HAP-1 (cell line): ENCODE data around the gene FAM219A.

Source experiments
- DNase-seq, 2 experiments: peaks; one replicate each; pipeline ENCODE4 v3.0.0-alpha.2; 2016 to 2020; ENCODE audit warnings: low spot score in 2 of 2
- H3K27me3 ChIP-seq: fragments of 250-450 bp; sonication (Bioruptor Pico); 2 replicates; pipeline ENCODE4 v1.5.1; 2020; ENCODE audit warnings: low read depth, mild to moderate bottlenecking, moderate library complexity
- H3K36me3 ChIP-seq: fragments of 250-450 bp; sonication (Bioruptor Pico); replicated peaks from 2 replicates; pipeline ENCODE4 v1.5.1; 2020; ENCODE audit warnings: mild to moderate bottlenecking
- H3K4me1 ChIP-seq: fragments of 250-450 bp; sonication (Bioruptor Pico); 2 replicates; pipeline ENCODE4 v1.5.1; 2020; ENCODE audit warnings: mild to moderate bottlenecking
- H3K4me3 ChIP-seq: fragments of 250-450 bp; sonication (Bioruptor Pico); 2 replicates; pipeline ENCODE4 v1.5.1; 2020; ENCODE audit warnings: mild to moderate bottlenecking, moderate library complexity
- H3K9me3 ChIP-seq: fragments of 250-450 bp; sonication (Bioruptor Pico); 2 replicates; pipeline ENCODE4 v1.5.1; 2020; ENCODE audit warnings: mild to moderate bottlenecking, moderate library complexity
- in situ Hi-C: fragments of 300-500 bp; cut with MboI; formaldehyde crosslinking; loops from 3 replicates; pipeline ENCODE4 v1.14.3; 2020; ENCODE audit warnings: low sequenced_read_pairs, inconsistent platforms, mixed read lengths

The FAM219A gene

DNA sequence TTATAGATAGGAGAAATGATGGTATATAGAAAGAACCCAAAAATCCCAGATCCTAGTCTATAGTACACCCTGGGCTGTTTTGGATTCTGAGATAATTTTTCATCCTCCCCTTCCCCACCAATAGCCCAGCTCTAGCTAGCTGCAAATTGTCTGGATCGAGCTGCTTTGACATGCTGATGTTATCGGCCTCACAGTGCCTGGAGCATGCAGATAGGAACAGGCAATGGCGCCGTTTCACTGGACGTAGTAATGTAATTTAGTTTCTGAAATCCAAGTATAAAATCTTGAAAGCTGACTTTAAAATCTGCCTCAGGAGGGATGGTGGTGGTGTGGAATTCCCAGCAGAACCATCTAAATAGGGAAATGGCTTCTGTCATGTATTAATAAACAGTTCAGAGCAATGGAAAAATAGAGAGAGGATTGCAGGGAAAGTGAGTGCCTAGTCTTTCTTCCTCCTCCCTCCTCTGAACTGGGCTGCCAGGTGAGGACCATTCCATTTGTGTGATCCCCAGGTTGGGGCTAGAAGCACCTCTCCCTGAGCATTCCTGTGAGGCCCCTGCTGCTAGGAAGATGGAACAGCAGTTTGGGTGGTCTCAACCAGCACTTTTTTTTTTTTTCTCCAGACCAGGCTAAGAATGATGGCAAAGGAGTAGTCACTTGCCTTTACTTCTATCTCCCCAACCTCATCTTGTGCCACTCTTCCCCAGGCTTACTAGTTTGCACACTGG, 31.9 kb downstream of the FAM219A start:
- Histone ChIP-seq H3K36me3 (no peaks in the 10 kb centered on the region; the same call in 1 of the 2 replicates), H3K9me3 (no peaks in the 10 kb centered on the region), H3K27me3 (no peaks in the 10 kb centered on the region), H3K4me3 (no peak overlapping the region), H3K4me1 (no peaks in the 10 kb centered on the region)
- DNase-seq: no peak
- in situ Hi-C loops: no loop called here

DNA sequence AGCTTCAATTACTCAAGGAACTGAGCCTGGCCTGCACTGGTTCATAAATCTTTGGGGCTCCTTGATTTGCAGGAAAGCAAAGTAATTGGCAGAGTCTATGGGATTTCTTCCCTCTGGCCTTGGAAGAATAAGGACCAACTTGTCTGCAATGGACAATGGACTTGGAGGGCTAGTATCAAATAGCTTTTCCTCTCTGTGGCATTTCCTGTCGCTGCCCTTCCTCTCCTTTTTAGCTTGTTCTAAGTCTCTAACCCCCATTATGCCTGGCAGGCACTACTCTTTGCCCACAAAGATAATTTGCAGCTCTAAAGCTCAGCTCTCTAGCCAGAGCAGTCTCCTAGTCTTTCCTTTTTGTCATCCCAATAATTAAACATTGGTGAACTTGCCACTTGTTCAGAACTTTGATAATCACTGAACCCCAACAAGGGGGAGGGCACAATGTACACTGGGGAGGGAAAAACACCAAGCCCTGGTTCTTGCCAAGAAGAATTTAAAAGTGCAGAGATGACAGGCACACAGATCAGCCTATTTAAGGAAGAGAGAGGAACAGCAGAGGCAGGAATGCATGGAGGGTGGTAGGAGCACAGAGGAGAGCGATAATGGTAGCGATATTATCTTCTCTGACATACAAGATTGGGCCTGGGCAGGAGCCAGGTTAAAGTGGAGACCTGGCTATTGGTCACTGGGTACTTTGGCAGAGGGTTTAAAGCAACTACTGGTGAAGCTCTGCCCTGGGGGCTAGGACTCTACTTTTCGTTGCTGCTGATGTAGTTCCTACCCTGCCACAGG, 38.5 kb downstream of the FAM219A start:
- no peaks in the 10 kb centered on the region for H3K4me1 ChIP-seq
- H3K4me3 ChIP-seq: no peak overlapping the region
- DNase-seq: no peak
- H3K9me3 ChIP-seq: no peaks in the 10 kb centered on the region
- H3K27me3 ChIP-seq: no peaks in the 10 kb centered on the region
- in situ Hi-C loops: no loop called here
- H3K36me3 ChIP-seq: no peaks in the 10 kb centered on the region

GRCh38 chr9:34417734-34418133, 40.6 kb downstream of the FAM219A start:
- no peaks in the 10 kb centered on the region for H3K9me3 ChIP-seq
- in situ Hi-C loops: no loop called here
- no peak overlapping the region for H3K4me3 ChIP-seq
- H3K4me1 ChIP-seq: no peaks in the 10 kb centered on the region
- no peak for DNase-seq
- no peaks in the 10 kb centered on the region for H3K36me3 ChIP-seq
- no peaks in the 10 kb centered on the region for H3K27me3 ChIP-seq

- no peaks in the 10 kb centered on the region for H3K36me3 ChIP-seq
- no peaks in the 10 kb centered on the region for H3K9me3 ChIP-seq
- in situ Hi-C loops: no loop called here
- H3K4me1 ChIP-seq: no peaks in the 10 kb centered on the region
- no peak overlapping the region for H3K4me3 ChIP-seq
- DNase-seq: peak; percentile 20 to 87
- no peaks in the 10 kb centered on the region for H3K27me3 ChIP-seq
These were observed 45.0 kb downstream of the FAM219A start for GRCh38 chr9:34413231-34413852.

DNA sequence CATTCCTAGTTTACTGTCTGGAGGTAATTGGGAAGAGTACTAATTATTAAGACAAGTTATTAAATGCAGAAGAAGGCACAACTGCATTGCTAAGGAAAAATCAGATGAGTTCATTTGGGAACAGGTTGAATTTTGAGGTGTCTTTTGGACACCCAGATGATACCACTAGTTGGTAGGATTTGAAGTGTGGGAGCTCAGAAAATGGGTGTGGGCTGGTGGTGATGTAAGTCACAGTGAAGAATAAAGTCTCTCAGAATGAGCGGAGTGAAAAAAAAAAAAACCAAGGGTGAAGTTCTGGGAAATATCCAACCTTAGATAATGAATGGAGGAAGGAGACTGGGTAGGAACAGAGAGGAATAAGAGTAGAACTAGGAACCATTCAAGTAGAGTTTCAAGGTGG, 46.0 kb downstream of the FAM219A start:
- in situ Hi-C loops: no loop called here
- Histone ChIP-seq H3K4me1 (no peaks in the 10 kb centered on the region), H3K9me3 (no peaks in the 10 kb centered on the region), H3K36me3 (no peaks in the 10 kb centered on the region), H3K4me3 (no peak overlapping the region), H3K27me3 (no peaks in the 10 kb centered on the region)
- no peak for DNase-seq

- H3K4me3 ChIP-seq: no peak overlapping the region
- H3K27me3 ChIP-seq: no peaks in the 10 kb centered on the region
- H3K9me3 ChIP-seq: no peaks in the 10 kb centered on the region
- in situ Hi-C loops: loop anchor here (5.0 to 10.0 kb wide), 2 partner anchors 86 to 193 kb away; no protein-coding TSS in a partner anchor
- no peaks in the 10 kb centered on the region for H3K4me1 ChIP-seq
- no peaks in the 10 kb centered on the region; the same call in none of the 2 replicates for H3K36me3 ChIP-seq
- no peak for DNase-seq
These were observed 49.2 kb downstream of the FAM219A start for GRCh38 chr9:34409154-34409553.

- in situ Hi-C loops: loop anchor here (5.0 to 10.0 kb wide), 2 partner anchors 87 to 194 kb away; no protein-coding TSS in a partner anchor
These were observed 50.2 kb downstream of the FAM219A start for GRCh38 chr9:34408173-34408572.

GRCh38 chr9:34406219-34406618, 52.2 kb downstream of the FAM219A start:
- Histone ChIP-seq H3K27me3 (no peaks in the 10 kb centered on the region), H3K4me3 (no peak overlapping the region), H3K9me3 (no peaks in the 10 kb centered on the region), H3K4me1 (no peaks in the 10 kb centered on the region), H3K36me3 (peaks cover 17% of the 10 kb centered on the region)
- in situ Hi-C loops: loop anchor here (5.0 to 10.0 kb wide), 2 partner anchors 89 to 196 kb away; no protein-coding TSS in a partner anchor
- no peak for DNase-seq

More at GRCh38 chr9:34408173-34408572, 50.2 kb downstream of the FAM219A start:
- H3K4me3 ChIP-seq: no peak overlapping the region
- H3K9me3 ChIP-seq: no peaks in the 10 kb centered on the region
- no peaks in the 10 kb centered on the region for H3K4me1 ChIP-seq
- DNase-seq: no peak
- H3K27me3 ChIP-seq: no peaks in the 10 kb centered on the region
- peaks cover 5% of the 10 kb centered on the region for H3K36me3 ChIP-seq

DNA sequence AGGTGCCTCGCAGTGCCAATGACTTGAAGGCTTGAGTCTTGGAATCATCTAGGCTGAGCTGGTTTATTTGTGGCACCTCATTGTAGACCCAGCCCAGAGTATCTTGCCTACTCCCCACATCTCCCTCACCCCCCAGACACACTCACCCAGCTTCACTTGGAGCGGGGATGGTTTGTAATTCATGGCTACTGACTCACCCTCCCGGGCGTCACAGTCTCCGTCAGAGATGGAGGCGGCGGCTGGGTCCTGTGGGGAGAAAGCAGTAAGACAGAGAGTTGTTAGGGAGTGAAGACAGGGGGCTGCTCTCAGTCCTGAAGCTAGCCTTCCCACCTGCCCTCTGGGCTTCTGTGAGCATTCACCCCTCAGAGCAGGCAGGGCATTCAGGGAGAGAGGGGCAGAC, 52.7 kb downstream of the FAM219A start:
- H3K4me1 ChIP-seq: no peaks in the 10 kb centered on the region
- H3K4me3 ChIP-seq: no peak overlapping the region
- H3K9me3 ChIP-seq: no peaks in the 10 kb centered on the region
- H3K36me3 ChIP-seq: peaks cover 17% of the 10 kb centered on the region
- DNase-seq: no peak
- in situ Hi-C loops: loop anchor here (5.0 to 10.0 kb wide), 2 partner anchors 89 to 197 kb away; no protein-coding TSS in a partner anchor
- H3K27me3 ChIP-seq: no peaks in the 10 kb centered on the region

- Histone ChIP-seq H3K27me3 (no peaks in the 10 kb centered on the region), H3K9me3 (no peaks in the 10 kb centered on the region), H3K4me3 (no peak overlapping the region), H3K36me3 (peaks cover 25% of the 10 kb centered on the region), H3K4me1 (no peaks in the 10 kb centered on the region)
- DNase-seq: peak; percentile 60 to 86
- in situ Hi-C loops: loop anchor here (10.0 kb wide), 1 partner anchor 91 kb away; no protein-coding TSS in a partner anchor
These were observed 54.6 kb downstream of the FAM219A start for GRCh38 chr9:34403554-34404380.

DNA sequence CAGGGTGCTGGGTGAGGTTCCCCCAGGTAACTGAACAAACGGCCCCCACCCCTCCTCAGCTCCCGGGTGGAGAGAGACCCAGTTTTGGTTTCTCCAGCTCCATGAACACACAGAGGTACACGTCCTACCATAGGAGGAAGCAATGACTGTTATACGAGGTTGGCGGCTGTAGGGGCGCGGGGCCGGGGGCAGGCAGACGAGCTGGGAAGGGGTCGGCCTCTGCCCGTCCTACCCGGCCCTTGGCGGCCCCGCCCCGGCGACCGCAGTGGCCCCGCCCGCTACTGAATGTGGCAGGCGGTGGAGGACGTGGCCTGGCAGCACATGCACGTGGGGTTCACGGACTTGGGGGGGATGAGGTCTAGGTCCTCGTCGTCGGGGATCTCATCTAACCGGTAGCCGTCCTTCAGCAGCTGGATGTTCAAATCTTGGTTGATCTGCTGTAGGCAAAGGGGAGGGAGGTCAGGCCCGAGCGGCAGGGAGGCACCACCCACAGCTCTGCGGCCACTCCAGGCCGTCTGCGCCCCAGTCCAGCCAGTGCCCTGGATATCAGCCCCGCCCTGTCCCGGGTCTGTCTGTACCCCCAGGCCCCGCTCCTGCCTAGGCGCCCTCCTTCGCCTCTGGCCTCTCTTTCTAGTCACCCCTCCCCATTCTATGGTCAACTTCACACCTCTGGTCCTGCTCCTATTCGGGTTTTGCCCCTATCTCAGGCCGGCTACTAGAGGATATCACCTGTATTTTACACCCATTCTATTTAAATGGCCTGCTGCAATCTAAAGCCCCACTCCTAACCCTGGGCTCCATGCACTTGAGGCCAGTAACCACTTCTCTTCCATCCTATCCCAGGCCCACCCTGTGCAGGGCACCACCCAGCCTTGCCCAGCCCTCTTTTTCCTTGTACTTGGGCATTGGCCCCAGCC, 57.4 kb downstream of the FAM219A start:
- no peaks in the 10 kb centered on the region for H3K4me1 ChIP-seq
- H3K9me3 ChIP-seq: no peaks in the 10 kb centered on the region
- in situ Hi-C loops: loop anchor here (10.0 kb wide), 1 partner anchor 94 kb away; no protein-coding TSS in a partner anchor
- no peaks in the 10 kb centered on the region for H3K27me3 ChIP-seq
- DNase-seq: no peak
- no peak overlapping the region for H3K4me3 ChIP-seq
- H3K36me3 ChIP-seq: peaks cover 25% of the 10 kb centered on the region

- no peak for DNase-seq
- in situ Hi-C loops: loop anchor here (10.0 kb wide), 1 partner anchor 95 kb away; no protein-coding TSS in a partner anchor
- Histone ChIP-seq H3K4me1 (no peaks in the 10 kb centered on the region), H3K9me3 (no peaks in the 10 kb centered on the region), H3K4me3 (no peak overlapping the region), H3K36me3 (peaks cover 25% of the 10 kb centered on the region), H3K27me3 (no peaks in the 10 kb centered on the region)
These were observed 58.1 kb downstream of the FAM219A start for GRCh38 chr9:34400275-34400674.
